H1 (cell line): Measurements from ENCODE around the gene MILR1.

ENCODE experiments used
- BRCA1 ChIP-seq: IDR thresholded peaks from 2 replicates; pipeline ENCODE4 v1.6.1; 2012; ENCODE audit warnings: low read depth, low read length, improper control_type of control experiment
- CHD2 ChIP-seq: IDR thresholded peaks from 2 replicates; pipeline ENCODE4 v1.6.1; 2012; ENCODE audit warnings: low read length, improper control_type of control experiment
- CREB1 ChIP-seq: IDR thresholded peaks from 2 replicates; pipeline ENCODE4 v1.6.1; 2012; ENCODE audit warnings: inconsistent platforms
- EP300 ChIP-seq, 2 experiments: IDR thresholded peaks; 1 replicate in 1 of 2; 2 replicates in 1 of 2; pipeline ENCODE4 v1.6.1; 2011 to 2012; ENCODE audit warnings: low read depth in 2 of 2, low read length in 2 of 2, mild to moderate bottlenecking in 2 of 2, borderline replicate concordance in 1 of 2, inconsistent platforms in 1 of 2, moderate library complexity in 1 of 2
- HDAC2 ChIP-seq, 2 experiments: fragments of 300-600 bp in 1 of 2; sonication (generic) in 1 of 2; IDR thresholded peaks; 2 replicates each; pipeline ENCODE4 v1.6.1; 2011 to 2012; ENCODE audit warnings: low read depth in 2 of 2, low read length in 2 of 2, mild to moderate bottlenecking in 2 of 2, moderate library complexity in 2 of 2, borderline replicate concordance in 1 of 2, inconsistent platforms in 1 of 2
- KDM5A ChIP-seq: fragments of 200-600 bp; IDR thresholded peaks from 2 replicates; pipeline ENCODE4 v1.7.1; 2012; ENCODE audit warnings: mild to moderate bottlenecking, low read length, inconsistent platforms, mixed read lengths
- NRF1 ChIP-seq: IDR thresholded peaks from 2 replicates; pipeline ENCODE4 v1.6.1; 2011; ENCODE audit warnings: mild to moderate bottlenecking, low read depth, low read length, improper control_type of control experiment
- RXRA ChIP-seq: IDR thresholded peaks from 2 replicates; pipeline ENCODE4 v1.6.1; 2011; ENCODE audit warnings: low read depth, mild to moderate bottlenecking, low read length, moderate library complexity; ENCODE audit not compliant: insufficient read depth
- SIN3A ChIP-seq, 2 experiments: IDR thresholded peaks in 1 of 2; conservative IDR thresholded peaks in 1 of 2; 2 replicates each; pipeline ENCODE4 v1.6.1; 2011 to 2012; ENCODE audit warnings: low read length in 2 of 2, improper control_type of control experiment in 1 of 2, low read depth in 1 of 2, mild to moderate bottlenecking in 1 of 2
- TF ChIP-seq, protein P1 (sequence below), 3 experiments: IDR thresholded peaks; 1 replicate in 2 of 3; 2 replicates in 1 of 3; pipeline versions ENCODE4 v1.5.1 to v1.6.1; 2011; ENCODE audit warnings: low read length in 3 of 3, mild to moderate bottlenecking in 3 of 3, inconsistent platforms in 2 of 3, low read depth in 1 of 3, moderate library complexity in 1 of 3; ENCODE audit not compliant: insufficient read depth in 1 of 3; ENCODE audit errors: control extremely low read depth in 1 of 3
- TF ChIP-seq, protein P2 (sequence below): IDR thresholded peaks from 2 replicates; pipeline ENCODE4 v1.6.1; 2012; ENCODE audit warnings: inconsistent platforms
- TF ChIP-seq, protein P3 (sequence below): IDR thresholded peaks from 2 replicates; pipeline ENCODE4 v1.6.1; 2011; ENCODE audit warnings: low read depth, mild to moderate bottlenecking, low read length; ENCODE audit not compliant: insufficient read depth

GRCh38 chr17:64491034-64491860 is 42.3 kb downstream of the MILR1 start:
- TF ChIP-seq, protein P1, sequence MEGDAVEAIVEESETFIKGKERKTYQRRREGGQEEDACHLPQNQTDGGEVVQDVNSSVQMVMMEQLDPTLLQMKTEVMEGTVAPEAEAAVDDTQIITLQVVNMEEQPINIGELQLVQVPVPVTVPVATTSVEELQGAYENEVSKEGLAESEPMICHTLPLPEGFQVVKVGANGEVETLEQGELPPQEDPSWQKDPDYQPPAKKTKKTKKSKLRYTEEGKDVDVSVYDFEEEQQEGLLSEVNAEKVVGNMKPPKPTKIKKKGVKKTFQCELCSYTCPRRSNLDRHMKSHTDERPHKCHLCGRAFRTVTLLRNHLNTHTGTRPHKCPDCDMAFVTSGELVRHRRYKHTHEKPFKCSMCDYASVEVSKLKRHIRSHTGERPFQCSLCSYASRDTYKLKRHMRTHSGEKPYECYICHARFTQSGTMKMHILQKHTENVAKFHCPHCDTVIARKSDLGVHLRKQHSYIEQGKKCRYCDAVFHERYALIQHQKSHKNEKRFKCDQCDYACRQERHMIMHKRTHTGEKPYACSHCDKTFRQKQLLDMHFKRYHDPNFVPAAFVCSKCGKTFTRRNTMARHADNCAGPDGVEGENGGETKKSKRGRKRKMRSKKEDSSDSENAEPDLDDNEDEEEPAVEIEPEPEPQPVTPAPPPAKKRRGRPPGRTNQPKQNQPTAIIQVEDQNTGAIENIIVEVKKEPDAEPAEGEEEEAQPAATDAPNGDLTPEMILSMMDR (IDR thresholded peaks at IDR 0.05; ENCODE audit: control extremely low read depth in 1 of 3, insufficient read depth in 1 of 3, low read depth in 1 of 3, low read length in 3 of 3): peak; percentile 54 to 64 (median 60)
- TF ChIP-seq CREB1: no peak
- no peak for TF ChIP-seq EP300 (IDR thresholded peaks at IDR 0.05; ENCODE audit: borderline replicate concordance in 1 of 2, low read depth in 2 of 2, low read length in 2 of 2)
- no peak for TF ChIP-seq NRF1
- TF ChIP-seq, protein P2, sequence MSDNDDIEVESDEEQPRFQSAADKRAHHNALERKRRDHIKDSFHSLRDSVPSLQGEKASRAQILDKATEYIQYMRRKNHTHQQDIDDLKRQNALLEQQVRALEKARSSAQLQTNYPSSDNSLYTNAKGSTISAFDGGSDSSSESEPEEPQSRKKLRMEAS: no peak
- no peak for TF ChIP-seq RXRA
- TF ChIP-seq SIN3A (conservative IDR thresholded peaks at IDR 0.05 in 1 of 2, IDR thresholded peaks at IDR 0.05 in 1 of 2; ENCODE audit: low read depth in 1 of 2, low read length in 2 of 2): no peak
- TF ChIP-seq CHD2: no peak
- no peak for TF ChIP-seq HDAC2 (IDR thresholded peaks at IDR 0.05; ENCODE audit: borderline replicate concordance in 1 of 2, low read depth in 2 of 2, low read length in 2 of 2)
- TF ChIP-seq, protein P3, sequence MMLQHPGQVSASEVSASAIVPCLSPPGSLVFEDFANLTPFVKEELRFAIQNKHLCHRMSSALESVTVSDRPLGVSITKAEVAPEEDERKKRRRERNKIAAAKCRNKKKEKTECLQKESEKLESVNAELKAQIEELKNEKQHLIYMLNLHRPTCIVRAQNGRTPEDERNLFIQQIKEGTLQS: no peak
- TF ChIP-seq KDM5A: no peak
- TF ChIP-seq BRCA1: no peak
